H1 (cell line): Measurements from ENCODE around the gene GIT1. TPM values are rescaled to one million over a fixed set of nuclear protein-coding genes. Genes with fewer than 3 reads are reported as not detected.

Experiments used
- CTCF ChIA-PET: fragments of 300-600 bp; sonication (Branson Sonifier 250); formaldehyde crosslinking; loops from one replicate; lab custom pipeline; 2021; ENCODE audit not compliant: partially characterized antibody; lab: Charles Lee
- POLR2A ChIA-PET: fragments of 300-600 bp; sonication (Branson Sonifier 250); formaldehyde crosslinking; loops from one replicate; lab custom pipeline; 2021; ENCODE audit warnings: inconsistent platforms; ENCODE audit not compliant: partially characterized antibody; lab: Charles Lee
- DNase-seq, 2 experiments: peaks; one replicate each; pipeline versions ENCODE4 v3.0.0 to v3.0.0-alpha.2; 2010 to 2022; ENCODE audit warnings: low spot score in 2 of 2, low read depth in 1 of 2, mixed read lengths in 1 of 2
- FAIRE-seq: peaks from 2 replicates; lab custom pipeline; 2011; peaks lifted over from hg19 to GRCh38; lab: Jason Lieb, UNC
- H2AFZ ChIP-seq: 2 replicates; pipeline ENCODE4 v1.8.1; 2012; ENCODE audit warnings: low read length, inconsistent platforms
- H2AK5ac ChIP-seq: 2 replicates; pipeline ENCODE4 v1.6.1; 2013; ENCODE audit warnings: low read depth, low read length
- H2BK120ac ChIP-seq: replicated peaks from 2 replicates; pipeline ENCODE3; 2013; ENCODE audit warnings: low read depth, low read length, inconsistent platforms
- H2BK12ac ChIP-seq: 2 replicates; pipeline ENCODE4 v1.6.1; 2013; ENCODE audit warnings: low read depth, low read length
- H2BK15ac ChIP-seq: 2 replicates; pipeline ENCODE4 v1.6.1; 2013; ENCODE audit warnings: low read length
- H2BK20ac ChIP-seq: 2 replicates; pipeline ENCODE4 v1.6.1; 2013; ENCODE audit warnings: low read length
- H2BK5ac ChIP-seq: 2 replicates; pipeline ENCODE4 v1.6.1; 2013; ENCODE audit warnings: low read depth, low read length
- H3K14ac ChIP-seq: 2 replicates; pipeline ENCODE4 v1.6.1; 2013; ENCODE audit warnings: inconsistent platforms; ENCODE audit not compliant: insufficient read length
- H3K18ac ChIP-seq: 2 replicates; pipeline ENCODE4 v1.6.1; 2013; ENCODE audit warnings: low read length; ENCODE audit errors: extremely low read depth
- H3K23ac ChIP-seq: 2 replicates; pipeline ENCODE4 v1.6.1; 2013; ENCODE audit warnings: inconsistent platforms; ENCODE audit not compliant: insufficient read length
- H3K23me2 ChIP-seq: 2 replicates; pipeline ENCODE4 v1.6.1; 2013; ENCODE audit warnings: low read depth, low read length
- H3K27ac ChIP-seq: 2 replicates; pipeline ENCODE4 v1.6.1; 2011; ENCODE audit warnings: low read depth, low read length, inconsistent platforms
- H3K27me3 ChIP-seq, 4 experiments: replicated peaks in 1 of 4; 1 replicate in 1 of 4; 2 replicates in 3 of 4; pipeline versions ENCODE4 v1.6.1 to v1.8.1; 2011 to 2013; ENCODE audit warnings: low read length in 3 of 4, mild to moderate bottlenecking in 3 of 4, inconsistent platforms in 2 of 4, mixed read lengths in 2 of 4, moderate library complexity in 1 of 4; ENCODE audit not compliant: control insufficient read depth in 3 of 4, insufficient read depth in 3 of 4; ENCODE audit errors: extremely low read depth in 1 of 4
- H3K36me3 ChIP-seq, 4 experiments: 2 replicates each; pipeline versions ENCODE4 v1.6.1 to v1.8.1; 2011 to 2013; ENCODE audit warnings: mild to moderate bottlenecking in 4 of 4, low read length in 3 of 4, moderate library complexity in 2 of 4, control low read depth in 1 of 4, inconsistent platforms in 1 of 4; ENCODE audit not compliant: insufficient read depth in 4 of 4, control insufficient read depth in 2 of 4
- H3K4ac ChIP-seq: replicated peaks from 2 replicates; pipeline ENCODE3; 2013; ENCODE audit warnings: low read length, low read depth, mixed read lengths, inconsistent platforms; ENCODE audit not compliant: insufficient read length
- H3K4me1 ChIP-seq, 4 experiments: replicated peaks in 1 of 4; 1 replicate in 1 of 4; 2 replicates in 3 of 4; pipeline versions ENCODE4 v1.6.1 to v1.8.1; 2011 to 2013; ENCODE audit warnings: low read length in 3 of 4, inconsistent platforms in 2 of 4, mixed read lengths in 1 of 4; ENCODE audit not compliant: insufficient read depth in 4 of 4, control insufficient read depth in 3 of 4
- H3K4me2 ChIP-seq, 2 experiments: 2 replicates each; pipeline versions ENCODE4 v1.6.1 to v1.8.1; 2011 to 2013; ENCODE audit warnings: low read depth in 2 of 2, low read length in 2 of 2, control low read depth in 1 of 2, inconsistent platforms in 1 of 2, mild to moderate bottlenecking in 1 of 2; ENCODE audit not compliant: insufficient read depth in 1 of 2
- H3K4me3 ChIP-seq, 4 experiments: fragments of 200-600, 300-600 bp in 1 of 4; sonication (generic), shearing (Covaris generic), sonication (Bioruptor Twin) in 1 of 4; 2 replicates each; pipeline versions ENCODE4 v1.5.1 to v1.8.1; 2011 to 2016; ENCODE audit warnings: low read length in 4 of 4, low read depth in 3 of 4, control low read depth in 2 of 4, inconsistent platforms in 2 of 4, mild to moderate bottlenecking in 2 of 4, mixed read lengths in 1 of 4, moderate library complexity in 1 of 4; ENCODE audit not compliant: insufficient read depth in 2 of 4; ENCODE audit errors: extremely low read depth in 1 of 4
- H3K56ac ChIP-seq: replicated peaks from 2 replicates; pipeline ENCODE3; 2013; ENCODE audit warnings: low read depth, mild to moderate bottlenecking, mixed read lengths, low read length, inconsistent platforms; ENCODE audit not compliant: insufficient read length
- H3K79me1 ChIP-seq: 2 replicates; pipeline ENCODE4 v1.6.1; 2013; ENCODE audit warnings: low read depth, low read length, control low read depth
- H3K79me2 ChIP-seq, 2 experiments: 2 replicates each; pipeline versions ENCODE4 v1.6.1 to v1.8.1; 2012 to 2013; ENCODE audit warnings: low read length in 2 of 2, mild to moderate bottlenecking in 2 of 2, inconsistent platforms in 1 of 2; ENCODE audit not compliant: insufficient read depth in 2 of 2, control insufficient read depth in 1 of 2
- H3K9ac ChIP-seq, 4 experiments: replicated peaks in 1 of 4; 1 replicate in 1 of 4; 2 replicates in 3 of 4; pipeline versions ENCODE4 v1.6.1 to v1.8.1; 2011 to 2013; ENCODE audit warnings: low read depth in 3 of 4, low read length in 3 of 4, control low read depth in 2 of 4, mild to moderate bottlenecking in 2 of 4, moderate library complexity in 2 of 4, inconsistent platforms in 1 of 4; ENCODE audit errors: extremely low read depth in 1 of 4
- H3K9me3 ChIP-seq, 2 experiments: 2 replicates each; pipeline versions ENCODE4 v1.6.1 to v1.8.1; 2012 to 2013; ENCODE audit warnings: mild to moderate bottlenecking in 2 of 2, moderate library complexity in 2 of 2, control low read depth in 1 of 2, inconsistent platforms in 1 of 2, low read depth in 1 of 2, low read length in 1 of 2, mixed read lengths in 1 of 2; ENCODE audit not compliant: insufficient read depth in 2 of 2
- H4K20me1 ChIP-seq, 2 experiments: replicated peaks in 1 of 2; 2 replicates each; pipeline versions ENCODE3 to v1.8.1; 2011 to 2013; ENCODE audit warnings: inconsistent platforms in 2 of 2, low read length in 2 of 2, mild to moderate bottlenecking in 1 of 2; ENCODE audit not compliant: insufficient read depth in 2 of 2, control insufficient read depth in 1 of 2
- H4K5ac ChIP-seq: 2 replicates; pipeline ENCODE4 v1.6.1; 2013; ENCODE audit warnings: low read length, low read depth, mixed read lengths, inconsistent platforms; ENCODE audit not compliant: insufficient read length
- H4K8ac ChIP-seq: 2 replicates; pipeline ENCODE4 v1.8.0; 2013; ENCODE audit warnings: mild to moderate bottlenecking, moderate library complexity, low read length, inconsistent platforms; ENCODE audit not compliant: insufficient read depth; ENCODE audit errors: extremely low read depth
- H4K91ac ChIP-seq: replicated peaks from 2 replicates; pipeline ENCODE3; 2013; ENCODE audit warnings: low read length, mixed read lengths, inconsistent platforms; ENCODE audit not compliant: insufficient read length
- CREB1 ChIP-seq: IDR thresholded peaks from 2 replicates; pipeline ENCODE4 v1.6.1; 2012; ENCODE audit warnings: inconsistent platforms
- EZH2 ChIP-seq: fragments of 200-600 bp; sonication (generic); IDR thresholded peaks from 2 replicates; pipeline ENCODE4 v1.7.1; 2012; ENCODE audit warnings: low read depth, mild to moderate bottlenecking, moderate library complexity, low read length, inconsistent platforms; ENCODE audit not compliant: severe bottlenecking
- GABPA ChIP-seq: IDR thresholded peaks from 2 replicates; pipeline ENCODE4 v1.6.1; 2011; ENCODE audit warnings: mild to moderate bottlenecking, low read length, moderate library complexity, borderline replicate concordance; ENCODE audit not compliant: insufficient read depth
- HDAC2 ChIP-seq, 2 experiments: fragments of 300-600 bp in 1 of 2; sonication (generic) in 1 of 2; IDR thresholded peaks; 2 replicates each; pipeline ENCODE4 v1.6.1; 2011 to 2012; ENCODE audit warnings: low read depth in 2 of 2, low read length in 2 of 2, mild to moderate bottlenecking in 2 of 2, moderate library complexity in 2 of 2, borderline replicate concordance in 1 of 2, inconsistent platforms in 1 of 2
- JUN ChIP-seq: IDR thresholded peaks from 2 replicates; pipeline ENCODE4 v1.6.1; 2011; ENCODE audit warnings: low read depth, mild to moderate bottlenecking, improper control_type of control experiment, low read length
- TAF7 ChIP-seq: optimal IDR thresholded peaks from 2 replicates; pipeline ENCODE3; 2011; ENCODE audit warnings: low read depth, mild to moderate bottlenecking, inconsistent platforms, low read length, moderate library complexity, borderline replicate concordance
- TEAD4 ChIP-seq: IDR thresholded peaks from 2 replicates; pipeline ENCODE4 v1.6.1; 2012; ENCODE audit warnings: low read depth, low read length, inconsistent platforms, mixed read lengths
- WGBS, 2 experiments: shearing (Covaris generic) in 1 of 2; methylation state at CpG; one replicate each; pipeline versions ENCODE4 v1.1.6 to v1.1.7; 2013 to 2015; ENCODE audit warnings: low lambda C conversion rate in 2 of 2, mixed read lengths in 2 of 2, inconsistent platforms in 1 of 2, low coverage in 1 of 2, missing lambda C conversion rate in 1 of 2; ENCODE audit not compliant: insufficient replicate concordance in 2 of 2, insufficient coverage in 1 of 2, insufficient read length in 1 of 2; ENCODE audit errors: extremely low coverage in 1 of 2, missing lambda C conversion rate in 1 of 2; 5-methylcytosine and 5-hydroxymethylcytosine counted together
- polyA plus RNA-seq, 7 experiments: library from polyadenylated mRNA; depleted of rRNA in 3 of 7; stranded (reverse) in 5 of 7; unstranded in 2 of 7; fragments of >200 nt in 5 of 7; fragments of 200-250 nt in 2 of 7; gene quantifications; 1 replicate in 5 of 7; 2 replicates in 1 of 7; 4 replicates in 1 of 7; pipeline versions ENCODE4 v1.2.1 to v1.2.3, GENCODE V29; 2011 to 2013; ENCODE audit warnings: missing spikeins in 2 of 7, mixed read lengths in 2 of 7
- total RNA-seq: library from RNA; stranded (reverse); fragmentation: NEBNext Ultra II Directional; extraction: Animal tissue kit (Norgen Biotek cat#: 25700); gene quantifications from 2 replicates; pipeline ENCODE4 v1.2.1, GENCODE V29; 2021
- TF ChIP-seq, protein P1 (sequence below): IDR thresholded peaks from 2 replicates; pipeline ENCODE4 v1.6.1; 2012; ENCODE audit warnings: low read length, inconsistent platforms

Gene GIT1
- total and polyA plus RNA-seq, 2 of the 8 experiments (the other 6 are each of a cell fraction or from before 2014, with no cell fraction given), result 62.4 to 63.0 TPM

DNA sequence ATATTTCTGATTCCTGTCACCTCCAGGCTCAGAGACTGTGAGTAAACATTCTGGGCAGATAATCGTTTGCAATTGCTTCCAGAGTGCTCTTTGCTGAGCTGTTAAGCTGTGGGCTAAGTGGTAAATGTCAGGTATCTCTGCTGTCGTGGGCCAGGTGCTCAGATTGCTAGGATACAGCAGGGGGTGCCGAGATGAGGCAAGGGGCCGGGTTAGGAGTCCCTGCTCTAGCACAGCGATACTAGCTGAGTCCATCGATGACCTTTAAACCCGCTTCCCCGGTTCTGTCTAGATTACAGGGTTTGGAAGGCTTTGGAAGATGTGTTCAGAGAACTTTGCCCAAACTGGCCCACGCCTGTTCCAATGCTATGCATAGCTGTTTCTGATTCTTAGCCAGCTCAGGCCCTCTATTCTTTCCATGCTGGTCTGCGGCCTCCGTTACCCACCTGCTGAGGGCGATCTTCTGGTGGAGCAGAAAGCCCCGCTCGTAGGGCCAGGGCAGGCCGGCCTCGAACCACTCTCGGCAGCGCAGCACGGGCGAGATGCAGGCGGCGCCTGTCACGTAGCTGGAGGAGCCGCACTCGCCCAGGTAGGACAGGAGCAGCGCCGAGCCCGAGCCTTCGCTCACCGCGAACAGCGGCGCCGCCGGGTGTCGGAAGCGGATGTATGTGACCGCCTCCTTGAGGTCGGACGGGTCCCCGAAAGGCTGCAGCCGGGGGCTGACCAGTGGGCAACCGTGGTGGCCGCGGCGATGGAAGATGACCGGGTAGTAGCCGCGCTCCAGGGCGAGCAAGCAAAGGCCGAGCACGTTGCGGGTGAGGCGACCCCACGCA is 23.6 kb downstream of the GIT1 start:
- FAIRE-seq (no peak), DNase-seq (no peak)
- Histone ChIP-seq H3K23ac (no peak overlapping the region), H3K79me2 (no peaks in the 10 kb centered on the region), H3K4ac (no peak overlapping the region), H3K9ac (no peak overlapping the region), H2BK12ac (no peak overlapping the region), H2AFZ (peak overlapping the region; percentile 42; the same call in 1 of the 2 replicates), H3K56ac (no peak overlapping the region), H2BK120ac (no peak overlapping the region), H3K4me1 (peaks cover 6 to 15% (median 11%) of the 10 kb centered on the region in 4 experiments; a peak in 6 of 7 replicates), H2AK5ac (no peak overlapping the region), H4K91ac (no peak overlapping the region), H3K23me2 (peaks cover 27% of the 10 kb centered on the region), H3K27ac (no peak overlapping the region), H2BK20ac (no peak overlapping the region), H4K5ac (no peak overlapping the region), H3K79me1 (no peaks in the 10 kb centered on the region), H3K36me3 (no peaks in the 10 kb centered on the region), H3K4me3 (peak overlapping the region; percentile 36 to 76 (median 60)), H3K9me3 (no peaks in the 10 kb centered on the region), H3K4me2 (peak overlapping the region; percentile 84 to 93), H2BK5ac (peak overlapping the region; percentile 44; the same call in 1 of the 2 replicates), H3K27me3 (peaks cover 11 to 38% (median 30%) of the 10 kb centered on the region in 4 experiments), H4K8ac (peak overlapping the region; percentile 88; the same call in 1 of the 2 replicates), H3K14ac (no peak overlapping the region), H2BK15ac (no peak overlapping the region; the same call in 1 of the 2 replicates), H4K20me1 (peaks cover under 1 to 2% of the 10 kb centered on the region in 2 experiments), H3K18ac (0 out of 2 replicates have a peak overlapping the region, but pooled peaks have one; percentile 51)
- ChIA-PET CTCF (interaction anchor here (0.7 to 10.3 kb wide), 16 partner anchors 9 to 454 kb away, joined by 3 to 99 read pairs (median 4); partner anchors contain the start of gene CORO6), POLR2A (interaction anchor here (0.8 kb wide), 1 partner anchor 26 kb away, joined by 4 read pairs; the partner anchor contains the start of gene ANKRD13B)
- WGBS, 2 experiments, result 11% methylated on average over 55 of the region's 55 CpGs; no CpG with 5 or more reads in 1 of the 2 experiments
- TF ChIP-seq TAF7 (peak; percentile 70), HDAC2 (IDR thresholded peaks at IDR 0.05; ENCODE audit: borderline replicate concordance in 1 of 2, low read depth in 2 of 2, low read length in 2 of 2) (0 out of 4 replicates have a peak, but pooled peaks have one; percentile 29 to 54), TEAD4 (no peak), JUN (no peak), GABPA (0 out of 2 replicates have a peak, but pooled peaks have one; percentile 55), CREB1 (no peak), EZH2 (peak; percentile 62)
- TF ChIP-seq, protein P1, sequence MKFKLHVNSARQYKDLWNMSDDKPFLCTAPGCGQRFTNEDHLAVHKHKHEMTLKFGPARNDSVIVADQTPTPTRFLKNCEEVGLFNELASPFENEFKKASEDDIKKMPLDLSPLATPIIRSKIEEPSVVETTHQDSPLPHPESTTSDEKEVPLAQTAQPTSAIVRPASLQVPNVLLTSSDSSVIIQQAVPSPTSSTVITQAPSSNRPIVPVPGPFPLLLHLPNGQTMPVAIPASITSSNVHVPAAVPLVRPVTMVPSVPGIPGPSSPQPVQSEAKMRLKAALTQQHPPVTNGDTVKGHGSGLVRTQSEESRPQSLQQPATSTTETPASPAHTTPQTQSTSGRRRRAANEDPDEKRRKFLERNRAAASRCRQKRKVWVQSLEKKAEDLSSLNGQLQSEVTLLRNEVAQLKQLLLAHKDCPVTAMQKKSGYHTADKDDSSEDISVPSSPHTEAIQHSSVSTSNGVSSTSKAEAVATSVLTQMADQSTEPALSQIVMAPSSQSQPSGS, result no peak
